ENCODE measurements around the gene KLC1. TPM values are rescaled to one million over a fixed set of nuclear protein-coding genes. Genes with fewer than 3 reads are reported as not detected.

KLC1 gene
- total and polyA plus RNA-seq, 2 of the 8 experiments (the other 6 are each of a cell fraction or from before 2014, with no cell fraction given) = 84.6 to 134 TPM

DNA sequence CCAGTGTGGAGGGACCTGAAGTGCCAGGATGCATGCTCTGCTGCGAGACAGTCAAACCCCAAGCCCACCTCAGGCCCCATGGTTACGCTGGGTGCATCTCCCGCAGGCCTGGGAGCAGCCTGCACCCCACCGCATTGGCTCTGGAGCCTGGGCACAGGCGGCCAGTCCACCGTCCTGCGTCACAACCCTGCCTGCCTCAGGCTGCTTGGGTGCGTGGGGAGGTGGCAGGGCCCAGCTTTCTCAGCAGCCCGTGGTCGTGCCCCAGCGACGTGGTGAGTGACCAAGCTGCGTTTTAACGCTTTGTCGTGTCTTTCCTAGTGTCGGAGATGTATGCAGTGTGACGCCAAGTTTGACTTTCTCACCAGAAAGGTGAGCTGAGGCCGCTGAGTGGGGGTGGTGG lies 97.5 kb downstream of the KLC1 start (continued):
- TF ChIP-seq KDM1A (IDR thresholded peaks at IDR 0.05; ENCODE audit: borderline replicate concordance, low read length) (no peak), NRF1 (IDR thresholded peaks at IDR 0.05; ENCODE audit: low read depth, low read length) (no peak), HDAC6 (IDR thresholded peaks at IDR 0.05; ENCODE audit: low read depth, low read length) (no peak), BACH1 (IDR thresholded peaks at IDR 0.05; ENCODE audit: low read length) (no peak), HDAC2 (IDR thresholded peaks at IDR 0.05; ENCODE audit: borderline replicate concordance in 1 of 2, low read depth in 2 of 2, low read length in 2 of 2) (no peak), USF2 (IDR thresholded peaks at IDR 0.05; ENCODE audit: low read length) (no peak)
